LHCN-M2 (cell line): ENCODE measurements around the gene RGR. TPM values are rescaled to one million over a fixed set of nuclear protein-coding genes. Genes with fewer than 3 reads are reported as not detected.
A peak's percentile ranks its signal among the peaks of the same experiment; 100 is the strongest.

Experiments
- DNase-seq: peaks from one replicate; pipeline ENCODE4 v3.0.0-alpha.2; 2012; ENCODE audit warnings: low read depth
- polyA plus RNA-seq: library from polyadenylated mRNA; unstranded; fragments of >200 nt; gene quantifications from one replicate; pipeline ENCODE4 v1.2.1, GENCODE V29; 2012; ENCODE audit warnings: missing spikeins
- total RNA-seq: library from RNA; depleted of rRNA; stranded (reverse); fragments of >200 nt; gene quantifications from 2 replicates; pipeline ENCODE4 v1.2.3, GENCODE V29; 2014; rRNA removed

Gene RGR, protein sequence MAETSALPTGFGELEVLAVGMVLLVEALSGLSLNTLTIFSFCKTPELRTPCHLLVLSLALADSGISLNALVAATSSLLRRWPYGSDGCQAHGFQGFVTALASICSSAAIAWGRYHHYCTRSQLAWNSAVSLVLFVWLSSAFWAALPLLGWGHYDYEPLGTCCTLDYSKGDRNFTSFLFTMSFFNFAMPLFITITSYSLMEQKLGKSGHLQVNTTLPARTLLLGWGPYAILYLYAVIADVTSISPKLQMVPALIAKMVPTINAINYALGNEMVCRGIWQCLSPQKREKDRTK
- not detected in 2 replicates for total RNA-seq
- polyA plus RNA-seq: not detected

DNA sequence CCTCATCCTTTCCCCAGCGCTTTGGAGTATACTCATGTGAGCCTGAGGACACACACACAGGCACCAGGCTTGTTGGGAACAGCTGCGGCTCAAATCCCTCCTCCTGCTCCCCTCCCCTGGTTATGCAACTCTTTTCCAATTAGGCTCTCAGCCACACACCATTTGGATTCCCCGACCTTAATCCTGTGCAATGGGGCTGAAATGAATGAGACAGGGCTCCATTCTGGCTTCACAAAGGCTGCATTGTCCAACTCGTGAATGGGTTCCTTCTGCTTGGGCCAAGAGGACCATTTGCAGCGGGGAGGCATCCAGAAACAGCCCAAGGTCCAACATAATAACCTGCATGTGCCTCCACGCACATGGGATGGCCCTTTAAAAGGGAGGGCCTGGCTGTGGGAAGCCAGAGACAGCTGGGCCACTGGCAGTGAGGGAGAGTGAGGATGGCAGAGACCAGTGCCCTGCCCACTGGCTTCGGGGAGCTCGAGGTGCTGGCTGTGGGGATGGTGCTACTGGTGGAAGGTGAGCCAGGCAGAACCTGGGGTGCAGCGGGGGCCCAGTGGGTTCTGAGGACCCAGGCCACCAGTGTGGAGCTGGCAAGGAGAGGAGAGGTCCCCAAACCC, at the start of gene RGR:
Gene RGR, plus strand, starts transcription at position 403 of the 620 bp plus-strand sequence. Its CDS starts 38 bp downstream, at position 441.
- peak; percentile 59 for DNase-seq

DNA sequence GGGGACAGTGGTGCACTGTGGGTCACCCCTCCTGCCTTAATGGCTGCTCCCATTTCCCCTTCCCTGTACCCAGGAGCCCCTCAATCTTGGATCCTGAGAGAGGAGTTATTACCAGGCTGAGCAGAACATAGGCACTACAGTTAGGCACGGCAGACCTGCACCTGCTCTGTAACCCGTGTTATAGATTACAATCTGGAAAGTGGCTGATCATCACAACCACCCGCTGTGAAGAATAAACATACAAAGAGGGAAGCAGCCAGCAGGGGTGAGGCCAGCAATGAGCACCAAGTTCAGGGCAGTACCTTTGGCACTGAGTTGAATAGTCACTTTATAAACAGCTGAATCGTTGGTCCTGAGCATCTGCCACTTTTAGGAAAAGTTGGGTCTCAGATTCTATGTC, 48.8 kb upstream of the RGR start:
- DNase-seq: no peak

DNA sequence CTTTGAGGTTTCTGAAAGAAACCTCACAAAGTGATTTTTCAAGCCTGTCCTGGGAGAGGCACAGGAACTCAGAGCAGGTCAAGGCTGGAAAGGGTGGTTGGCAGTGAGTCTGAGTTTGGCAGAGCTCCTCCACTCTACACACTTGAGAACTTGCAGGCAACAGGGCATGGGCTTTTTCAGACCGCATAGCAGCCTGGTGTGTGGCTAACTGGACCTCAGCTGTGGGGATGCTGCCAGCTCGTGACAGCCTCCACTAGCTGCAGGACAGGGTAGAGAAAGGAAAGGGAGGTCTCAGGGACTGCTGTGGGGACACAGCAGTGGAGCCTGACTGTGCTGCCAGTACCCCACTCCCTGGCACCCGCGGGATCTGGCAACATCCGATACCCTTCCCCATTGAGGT, 47.9 kb upstream of the RGR start:
- DNase-seq: no peak

DNA sequence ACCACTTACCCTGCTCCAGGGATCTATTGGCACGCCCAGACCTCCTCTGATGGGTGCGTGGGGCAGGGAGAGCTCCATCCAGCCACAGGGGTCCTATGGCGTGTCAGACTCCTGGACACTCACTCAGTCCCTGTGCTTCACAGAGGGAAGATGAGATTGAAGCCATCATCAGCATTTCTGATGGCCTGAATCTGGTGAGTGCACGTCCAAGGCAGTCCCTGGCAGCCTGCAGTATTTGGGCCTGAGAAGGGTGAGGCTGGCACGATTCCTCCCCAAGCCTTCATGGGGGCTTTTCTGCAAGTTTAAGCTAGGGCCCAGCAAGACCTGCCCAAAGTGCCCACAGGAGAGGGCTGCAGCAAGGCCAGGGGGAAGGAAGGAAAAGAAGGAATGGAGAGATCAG, 47.2 kb upstream of the RGR start:
- no peak for DNase-seq

DNA sequence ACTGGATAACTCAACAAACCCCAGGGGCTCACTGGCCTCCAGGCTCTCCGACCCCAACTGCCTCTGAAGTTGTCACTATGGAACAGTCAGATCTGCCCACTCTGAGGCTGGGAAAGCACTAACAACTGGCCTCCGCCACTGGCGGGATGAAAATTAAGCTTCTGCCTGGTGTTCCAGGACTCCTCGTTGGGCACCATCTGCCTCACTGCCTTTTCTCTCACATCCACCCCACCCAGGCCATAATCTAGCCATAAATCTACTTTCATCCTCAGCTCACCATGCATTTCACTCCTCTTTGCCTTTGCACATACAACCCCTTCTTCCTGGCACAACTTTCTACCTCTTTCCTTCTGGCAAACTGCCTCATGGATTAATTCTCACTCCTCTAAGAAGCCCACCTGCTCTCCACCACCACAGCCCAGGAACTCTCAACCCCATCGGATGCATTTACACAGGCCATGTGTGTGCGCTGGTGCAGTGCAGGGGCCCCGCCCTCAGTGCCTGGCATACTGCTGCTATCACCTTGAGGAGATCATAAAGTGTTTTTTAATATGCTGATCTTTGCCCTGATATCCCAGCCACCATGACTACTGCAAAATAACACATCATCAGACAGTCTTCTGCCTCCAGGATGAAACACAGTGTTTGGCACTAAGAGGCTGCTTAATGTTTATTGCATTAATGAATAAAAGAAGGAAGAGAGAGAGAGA, 46.5 kb upstream of the RGR start:
- DNase-seq: no peak

DNA sequence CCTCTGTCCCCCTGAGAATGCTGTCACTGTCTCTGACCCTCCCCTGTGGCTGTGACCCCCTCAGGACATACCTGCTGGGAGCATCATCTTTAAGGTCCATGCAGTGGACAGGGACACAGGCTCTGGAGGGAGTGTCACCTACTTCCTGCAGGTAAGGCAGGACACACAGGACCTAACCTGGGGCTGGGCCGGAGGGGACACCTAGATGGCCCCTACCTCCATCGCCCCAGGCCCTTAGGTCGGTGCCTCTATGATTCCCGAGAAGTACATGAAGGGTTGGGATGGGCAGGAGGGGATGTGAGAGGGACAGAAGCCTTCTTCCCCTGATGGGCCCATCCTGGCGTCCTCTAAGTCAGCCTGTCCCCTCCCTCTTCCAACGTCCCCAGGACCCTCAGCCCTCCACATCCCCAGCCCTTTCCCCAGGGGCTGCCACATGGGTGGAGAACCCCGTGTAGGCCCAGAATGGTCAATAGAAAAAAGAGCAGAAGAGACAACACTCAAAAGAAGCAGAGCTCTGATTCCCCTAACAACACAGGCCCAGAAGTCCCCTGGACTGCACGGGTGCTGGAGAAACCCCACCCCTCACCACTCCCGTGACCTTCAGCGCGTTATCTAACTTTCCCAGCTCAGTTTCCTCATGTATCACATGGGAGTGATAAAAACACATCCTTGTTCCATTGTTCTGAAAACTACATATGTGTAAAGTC, 44.2 kb upstream of the RGR start:
- DNase-seq: no peak

DNA sequence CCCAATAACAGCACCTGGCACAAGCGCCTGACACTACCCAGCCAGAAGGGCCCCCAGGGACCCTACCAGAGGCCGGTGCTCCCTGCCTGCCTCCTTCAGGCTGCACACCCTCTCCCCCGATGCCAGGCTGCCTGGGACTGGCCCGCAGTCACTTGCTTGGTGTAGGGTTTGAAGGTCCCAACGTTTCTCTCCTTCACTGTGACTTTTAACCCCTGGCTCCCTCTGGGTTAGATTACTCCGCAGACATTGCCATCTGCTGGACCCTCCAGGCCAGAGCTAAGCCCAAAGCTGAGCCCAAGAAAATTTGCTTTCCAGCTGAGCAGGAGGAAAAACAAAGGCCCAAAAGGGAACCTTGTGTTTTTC, 43.6 kb upstream of the RGR start:
- no peak for DNase-seq

DNA sequence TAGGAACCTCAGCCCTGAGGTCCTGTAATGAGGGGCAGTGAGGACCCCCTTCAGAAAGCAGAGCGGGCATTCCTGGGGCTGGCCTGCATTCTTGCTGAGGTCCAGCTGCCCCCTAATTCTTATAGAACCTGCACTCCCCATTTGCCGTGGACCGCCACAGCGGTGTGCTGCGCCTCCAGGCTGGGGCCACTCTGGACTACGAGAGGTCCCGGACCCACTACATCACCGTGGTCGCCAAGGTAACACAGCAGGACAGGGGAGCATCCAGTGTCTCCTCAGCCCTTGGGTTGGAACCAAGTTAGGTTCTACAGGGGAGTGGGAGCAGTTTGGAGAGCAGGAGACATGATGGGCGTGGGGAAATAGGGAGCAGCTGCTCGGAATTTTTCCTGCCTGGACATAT, 43.2 kb upstream of the RGR start:
- no peak for DNase-seq

DNA sequence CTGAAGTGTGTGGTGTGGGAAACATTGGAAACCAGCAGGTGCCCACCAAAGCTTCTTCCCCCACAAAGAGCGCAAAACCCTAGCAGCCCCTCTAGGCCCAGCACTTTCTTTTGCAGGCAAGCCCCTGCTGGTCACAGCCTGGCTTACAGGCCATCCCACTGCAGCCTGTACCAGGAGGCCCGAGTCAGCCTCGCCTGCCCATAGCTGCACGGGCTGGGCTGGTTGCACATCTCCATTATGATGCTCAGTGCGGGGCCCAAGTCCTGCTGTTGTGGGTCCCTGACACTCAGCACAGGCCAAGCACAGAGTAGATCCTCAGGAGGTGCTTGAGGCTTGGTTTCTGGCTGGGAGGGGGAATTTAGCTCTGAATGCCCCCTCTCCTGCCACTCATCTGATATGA, 42.5 kb upstream of the RGR start:
- DNase-seq: no peak

DNA sequence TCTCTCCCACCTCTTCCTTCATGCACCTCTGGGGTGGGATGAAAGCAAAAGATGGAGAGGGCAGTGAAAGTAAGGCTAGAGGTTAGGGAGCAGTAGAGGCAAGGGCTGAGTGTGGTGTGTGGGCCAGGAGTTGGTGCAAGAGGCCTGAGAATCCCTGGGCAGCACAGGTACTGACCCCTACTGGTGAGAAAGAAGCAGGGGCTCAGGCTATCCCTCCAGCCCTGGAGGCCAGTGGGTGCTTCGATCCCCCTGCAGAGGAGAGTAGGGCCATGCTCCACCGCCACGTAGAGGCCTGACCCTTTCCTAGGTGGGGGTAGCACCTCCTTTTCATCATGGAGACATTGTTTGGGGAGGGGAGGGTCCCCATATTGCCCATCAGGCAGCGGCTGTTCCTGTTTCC, 40.7 kb upstream of the RGR start:
- no peak for DNase-seq

DNA sequence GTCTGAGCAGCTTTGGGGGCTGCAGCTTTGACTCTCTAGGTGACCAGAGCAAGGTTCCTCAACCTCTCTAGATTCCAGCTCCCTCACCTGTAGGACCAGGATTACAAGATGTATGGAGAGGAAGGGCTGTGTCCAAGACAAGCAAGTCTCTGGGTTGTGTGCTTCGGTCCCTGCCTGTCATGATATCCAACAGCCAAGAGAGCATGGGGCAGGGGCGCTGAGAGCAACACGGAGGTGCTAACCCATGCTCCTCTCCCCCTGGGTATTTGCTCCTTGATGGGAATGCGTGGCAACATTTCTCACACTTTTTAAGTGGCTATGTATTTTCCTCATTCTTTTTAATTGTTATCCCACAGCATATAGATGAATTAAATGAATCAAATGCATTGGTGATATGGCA, 40.2 kb upstream of the RGR start:
- DNase-seq: no peak

DNA sequence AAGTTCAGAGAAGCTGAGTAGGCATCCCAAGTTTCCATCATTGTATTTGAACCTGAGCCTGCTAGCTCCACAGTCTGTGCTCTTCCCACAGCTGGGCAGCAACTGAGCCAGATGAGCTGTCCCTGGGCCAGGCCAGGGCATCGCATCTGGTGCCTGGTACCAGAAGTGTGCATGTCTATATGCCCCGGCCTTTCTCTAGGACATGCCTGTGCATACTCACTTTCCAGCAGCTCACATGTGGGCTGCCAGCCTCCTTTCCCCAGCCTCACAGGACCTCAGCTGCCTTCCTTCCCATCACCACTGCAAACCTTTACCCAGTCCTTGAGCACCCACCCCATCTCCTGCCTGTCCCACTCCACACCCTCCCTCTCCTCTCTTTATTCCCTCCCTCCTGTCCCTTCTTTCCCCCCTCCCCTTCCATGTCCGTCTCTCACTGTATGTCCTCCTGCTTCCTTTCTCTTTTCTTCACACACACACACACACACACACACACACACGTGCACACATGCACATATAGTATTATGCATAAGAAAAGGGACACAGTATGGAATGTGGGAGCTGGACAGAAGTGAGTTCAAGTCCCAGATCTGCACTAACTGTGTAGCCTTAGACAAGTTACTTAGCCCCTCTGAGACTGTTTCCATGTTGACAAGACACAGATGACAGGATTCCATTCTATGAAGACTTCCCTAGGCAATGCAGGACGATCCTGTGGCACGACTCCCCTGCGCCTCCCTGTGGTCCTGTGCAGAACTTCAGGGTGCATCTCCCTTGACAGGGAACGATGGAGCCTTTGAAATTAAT, 39.6 kb upstream of the RGR start:
- peak; percentile 34 for DNase-seq

DNA sequence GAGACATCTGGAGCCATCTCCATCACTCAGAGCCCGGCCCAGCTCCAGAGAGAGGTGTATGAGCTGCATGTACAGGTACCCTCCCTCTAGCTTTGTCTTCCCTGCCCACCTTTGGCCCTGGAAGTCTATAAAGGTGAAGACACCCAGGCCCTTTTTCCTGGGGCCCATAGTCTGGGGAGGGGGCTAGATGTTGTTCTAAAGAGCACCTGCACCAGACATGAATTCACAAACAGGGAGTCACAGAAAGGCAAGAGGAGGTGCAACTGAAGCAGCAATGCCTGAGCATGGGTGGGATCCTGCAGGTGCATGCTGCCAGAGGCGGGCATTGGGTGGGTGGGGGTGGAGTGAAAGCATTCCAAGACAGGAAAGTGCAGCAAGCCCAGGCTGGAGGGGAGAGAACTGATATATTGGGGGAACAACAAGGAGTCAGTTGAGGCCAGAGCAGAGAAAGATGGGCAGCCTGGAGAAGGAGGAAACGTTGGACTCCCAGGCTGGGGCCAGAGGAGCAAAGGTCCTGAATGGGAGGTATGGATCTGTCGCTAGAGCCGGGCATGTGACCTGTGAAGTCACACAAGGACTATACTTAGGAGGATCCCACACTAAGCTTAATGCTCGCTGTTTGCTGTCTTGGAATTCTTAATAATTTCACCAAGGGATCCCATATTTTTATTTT, 38.9 kb upstream of the RGR start:
- no peak for DNase-seq

DNA sequence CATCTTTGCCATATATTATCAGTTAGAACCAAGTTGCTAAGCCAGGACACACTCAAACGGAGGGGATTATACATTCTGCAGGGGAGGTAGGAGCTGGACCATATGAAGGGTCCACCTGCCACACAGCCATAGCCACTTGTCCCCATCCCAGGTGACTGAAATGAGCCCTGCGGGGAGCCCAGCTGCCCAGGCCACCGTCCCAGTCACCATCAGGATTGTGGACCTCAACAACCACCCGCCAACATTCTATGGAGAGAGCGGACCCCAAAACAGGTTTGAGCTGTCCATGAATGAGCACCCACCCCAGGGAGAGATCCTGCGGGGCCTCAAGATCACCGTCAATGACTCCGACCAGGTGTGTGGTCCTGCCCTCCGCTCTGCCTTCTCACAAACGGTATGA, 36.8 kb upstream of the RGR start:
- DNase-seq: no peak

DNA sequence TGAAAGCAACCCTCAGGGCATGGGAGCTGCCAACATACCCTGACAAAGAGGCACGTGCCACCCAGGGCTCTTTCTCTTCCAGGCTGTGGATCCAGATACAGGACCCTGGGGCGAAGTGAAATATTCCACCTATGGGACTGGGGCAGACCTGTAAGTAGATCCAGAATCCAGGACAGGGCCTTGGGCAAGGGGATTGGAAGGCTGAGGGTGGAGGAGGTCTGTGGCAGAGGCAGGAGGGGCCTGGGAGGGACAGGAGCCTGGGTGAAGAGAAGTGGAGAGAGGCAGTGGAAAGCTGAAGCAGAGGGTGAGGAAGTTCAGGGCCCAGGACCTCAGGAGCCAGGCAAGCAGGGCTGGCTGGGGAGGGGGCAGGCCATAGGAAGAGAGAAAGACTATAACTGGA, 33.3 kb upstream of the RGR start:
- DNase-seq: no peak

DNA sequence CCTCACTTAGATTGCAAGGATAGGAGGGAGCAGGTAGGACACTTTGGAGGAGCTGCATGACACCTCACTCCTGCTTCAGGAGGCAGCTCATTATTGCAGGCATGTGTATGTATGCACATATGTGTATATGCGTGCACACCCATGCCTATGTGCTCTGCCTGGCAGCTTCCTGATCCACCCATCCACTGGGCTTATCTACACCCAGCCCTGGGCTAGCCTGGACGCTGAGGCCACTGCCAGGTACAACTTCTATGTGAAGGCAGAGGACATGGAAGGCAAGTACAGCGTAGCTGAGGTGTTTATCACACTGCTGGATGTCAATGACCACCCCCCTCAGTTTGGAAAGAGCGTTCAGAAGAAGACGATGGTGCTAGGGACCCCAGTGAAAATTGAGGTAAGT, 32.8 kb upstream of the RGR start:
- DNase-seq: no peak

DNA sequence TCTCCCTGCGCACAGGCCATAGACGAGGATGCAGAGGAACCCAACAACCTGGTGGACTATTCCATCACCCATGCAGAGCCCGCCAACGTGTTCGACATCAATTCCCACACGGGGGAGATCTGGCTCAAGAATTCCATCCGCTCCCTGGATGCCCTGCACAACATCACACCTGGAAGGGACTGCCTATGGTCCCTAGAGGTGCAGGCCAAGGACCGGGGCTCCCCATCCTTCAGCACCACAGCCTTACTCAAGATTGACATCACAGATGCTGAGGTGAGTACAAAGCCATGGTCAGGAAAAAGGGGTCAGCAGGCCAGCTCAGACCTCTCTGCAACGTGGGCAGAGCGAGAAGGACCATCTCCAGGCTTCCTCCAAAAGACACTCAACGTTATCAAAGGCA, 31.8 kb upstream of the RGR start:
- DNase-seq: no peak

DNA sequence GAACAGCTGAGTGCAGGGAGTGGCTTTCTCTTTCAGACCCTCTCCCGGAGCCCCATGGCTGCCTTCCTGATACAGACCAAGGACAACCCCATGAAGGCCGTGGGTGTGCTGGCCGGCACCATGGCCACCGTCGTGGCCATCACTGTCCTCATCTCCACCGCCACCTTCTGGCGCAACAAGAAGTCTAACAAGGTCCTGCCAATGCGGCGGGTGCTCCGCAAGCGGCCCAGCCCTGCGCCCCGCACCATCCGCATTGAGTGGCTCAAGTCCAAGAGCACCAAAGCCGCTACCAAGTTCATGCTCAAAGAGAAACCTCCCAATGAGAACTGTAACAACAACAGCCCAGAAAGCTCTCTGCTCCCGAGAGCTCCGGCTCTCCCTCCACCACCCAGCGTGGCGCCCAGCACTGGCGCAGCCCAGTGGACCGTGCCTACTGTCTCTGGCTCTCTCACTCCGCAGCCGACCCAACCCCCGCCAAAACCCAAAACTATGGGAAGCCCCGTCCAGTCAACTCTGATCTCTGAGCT, 30.7 kb upstream of the RGR start:
- DNase-seq: no peak

DNA sequence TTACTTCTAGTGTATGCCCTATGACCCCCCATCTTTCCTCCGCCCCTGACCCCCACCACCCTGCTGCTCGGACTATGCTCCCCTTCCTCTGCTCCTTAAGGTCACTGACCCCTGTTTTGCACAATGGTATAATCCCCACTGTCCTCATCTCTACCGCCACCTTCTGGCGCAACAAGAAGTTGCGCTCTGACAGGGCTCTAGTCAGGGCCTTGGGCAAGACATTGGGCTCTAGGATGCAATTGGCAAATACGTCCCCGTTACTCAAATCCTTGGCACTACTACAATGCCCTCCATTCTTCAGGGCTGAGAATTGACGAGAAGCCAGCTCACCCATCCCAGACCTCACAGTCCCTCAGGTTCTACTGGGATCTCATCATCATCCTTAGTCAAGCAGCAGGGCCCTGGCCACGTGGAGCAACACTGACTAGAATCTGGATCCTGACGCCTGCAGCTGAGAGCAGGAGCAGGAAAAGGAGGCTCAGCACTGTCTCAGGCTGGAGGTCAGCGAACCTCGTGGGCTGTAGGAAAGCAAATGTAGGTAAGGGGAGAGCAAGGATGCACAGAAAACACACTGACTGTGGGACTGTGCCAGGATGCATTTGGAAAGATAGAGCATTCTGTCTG, 30.1 kb upstream of the RGR start:
- peak; percentile 28 for DNase-seq

DNA sequence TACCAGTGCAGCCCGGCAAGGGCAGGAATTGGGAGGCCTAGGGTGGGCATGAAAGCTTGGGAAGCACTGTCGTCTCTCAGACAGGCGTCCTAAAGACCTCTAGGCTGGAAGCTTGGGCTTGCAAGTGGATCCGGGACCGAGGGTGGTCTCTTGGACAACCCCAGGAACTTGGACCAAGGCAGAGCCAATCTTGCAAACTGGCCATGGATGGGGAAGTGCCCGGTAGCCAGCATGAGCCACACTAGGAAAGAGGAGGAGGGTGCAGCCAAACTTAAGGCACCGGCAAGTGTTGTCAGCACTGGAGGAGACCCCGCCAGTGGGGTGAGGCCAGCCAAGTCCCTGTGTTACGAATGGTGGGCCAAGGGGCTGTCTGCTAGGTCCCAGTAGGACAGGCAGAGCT, 28.0 kb upstream of the RGR start:
- DNase-seq: no peak
